ENCODE results near the gene BTN1A1. TPM values are rescaled to one million over a fixed set of nuclear protein-coding genes. Genes with fewer than 3 reads are reported as not detected.
A peak's percentile ranks its signal among the peaks of the same experiment; 100 is the strongest.

Gene BTN1A1
- total RNA-seq, 1 donor from 2014 or later, result not detected

GRCh38 chr6:26474439-26474881 lies 25.6 kb upstream of the BTN1A1 start:
- Histone ChIP-seq H3K36me3 (no peaks in the 10 kb centered on the region), H3F3A (ENCODE audit: low read depth) (peaks cover 18% of the 10 kb centered on the region), H3K79me2 (ENCODE audit: low read depth) (no peaks in the 10 kb centered on the region), H3K4me1 (peaks cover 17% of the 10 kb centered on the region), H3K4me2 (peak overlapping the region; percentile 70), H4K20me1 (ENCODE audit: low read depth) (no peaks in the 10 kb centered on the region), H3K9ac (no peak overlapping the region), H3K27me3 (no peaks in the 10 kb centered on the region), H3K9me3 (ENCODE audit: low read depth) (no peaks in the 10 kb centered on the region), H3K27ac (peak overlapping the region; percentile 36), H2AFZ (replicated peaks) (peak overlapping the region; percentile 89), H3K4me3 (peak overlapping the region; percentile 41)
- TF ChIP-seq CTCF (IDR thresholded peaks at IDR 0.05), result no peak
- TF ChIP-seq EZH2phosphoT487 (IDR thresholded peaks at IDR 0.05), result no peak
- TF ChIP-seq EZH2 (IDR thresholded peaks at IDR 0.05), result no peak
- Mint-ChIP-seq H3K27ac (peak overlapping the region; percentile 100), H3K4me1 (peaks cover 34% of the 10 kb centered on the region), H3K36me3 (peaks cover 6% of the 10 kb centered on the region), H3K27me3 (ENCODE audit: insufficient read depth, low read depth) (no peaks in the 10 kb centered on the region), H3K9me3 (no peaks in the 10 kb centered on the region), H3K4me3 (peak overlapping the region; percentile 82)
- DNase-seq (ENCODE audit: low spot score), result no peak

- Histone ChIP-seq H3K79me2 (ENCODE audit: low read depth) (no peaks in the 10 kb centered on the region), H3K9ac (no peak overlapping the region), H3K4me2 (no peak overlapping the region), H3K9me3 (ENCODE audit: low read depth) (no peaks in the 10 kb centered on the region), H4K20me1 (ENCODE audit: low read depth) (no peaks in the 10 kb centered on the region), H3K4me3 (no peak overlapping the region), H3K4me1 (peaks cover 17% of the 10 kb centered on the region), H2AFZ (replicated peaks) (no peak overlapping the region), H3K27ac (no peak overlapping the region), H3K36me3 (peaks cover 5% of the 10 kb centered on the region), H3K27me3 (no peaks in the 10 kb centered on the region), H3F3A (ENCODE audit: low read depth) (peaks cover 18% of the 10 kb centered on the region)
- Mint-ChIP-seq H3K9me3 (no peaks in the 10 kb centered on the region), H3K36me3 (peaks cover 4% of the 10 kb centered on the region), H3K27ac (peak overlapping the region; percentile 42), H3K27me3 (ENCODE audit: insufficient read depth, low read depth) (no peaks in the 10 kb centered on the region), H3K4me1 (peaks cover 34% of the 10 kb centered on the region), H3K4me3 (no peak overlapping the region)
- TF ChIP-seq EZH2phosphoT487 (IDR thresholded peaks at IDR 0.05), result no peak
- TF ChIP-seq EZH2 (IDR thresholded peaks at IDR 0.05), result no peak
- no peak for TF ChIP-seq CTCF (IDR thresholded peaks at IDR 0.05)
- DNase-seq (ENCODE audit: low spot score), result peak; percentile 9
Measured at GRCh38 chr6:26475823-26476729, 24.0 kb upstream of the BTN1A1 start.

GRCh38 chr6:26476896-26477295 lies 23.2 kb upstream of the BTN1A1 start:
- Histone ChIP-seq H3K9me3 (ENCODE audit: low read depth) (no peaks in the 10 kb centered on the region), H3F3A (ENCODE audit: low read depth) (peaks cover 18% of the 10 kb centered on the region), H2AFZ (replicated peaks) (no peak overlapping the region), H3K27me3 (no peaks in the 10 kb centered on the region), H3K9ac (no peak overlapping the region), H3K79me2 (ENCODE audit: low read depth) (no peaks in the 10 kb centered on the region), H3K4me2 (no peak overlapping the region), H3K4me1 (peaks cover 17% of the 10 kb centered on the region), H3K36me3 (peaks cover 5% of the 10 kb centered on the region), H3K4me3 (no peak overlapping the region), H3K27ac (no peak overlapping the region), H4K20me1 (ENCODE audit: low read depth) (no peaks in the 10 kb centered on the region)
- H3K4me3 Mint-ChIP-seq, result peak overlapping the region; percentile 41
- no peaks in the 10 kb centered on the region for H3K36me3 Mint-ChIP-seq
- peak overlapping the region; percentile 35 for H3K27ac Mint-ChIP-seq
- peaks cover 34% of the 10 kb centered on the region for H3K4me1 Mint-ChIP-seq
- H3K9me3 Mint-ChIP-seq, result no peaks in the 10 kb centered on the region
- DNase-seq (ENCODE audit: low spot score), result no peak
- TF ChIP-seq EZH2phosphoT487 (IDR thresholded peaks at IDR 0.05) (no peak), CTCF (IDR thresholded peaks at IDR 0.05) (no peak), EZH2 (IDR thresholded peaks at IDR 0.05) (no peak)
- H3K27me3 Mint-ChIP-seq (ENCODE audit: insufficient read depth, low read depth), result peaks cover 2% of the 10 kb centered on the region
